ENCODE data around the gene SLPI.

SLPI gene

GRCh38 chr20:45254383-45255262 is at the start of gene SLPI:
TSS of gene SLPI (minus strand) at chr20:45254564. CDS start at chr20:45254543, 21 bp downstream.
- no peak for TF ChIP-seq CTCF (IDR thresholded peaks at IDR 0.05; ENCODE audit: control extremely low read depth, extremely low read depth, low read depth, missing control alignments)
- ChIA-PET CTCF (interaction anchor here (1.0 to 1.3 kb wide), 3 partner anchors 9 to 517 kb away, joined by 3 read pairs; no protein-coding TSS in a partner anchor), POLR2A (no interaction called here)
- DNase-seq (ENCODE audit: extremely low spot score), result peak; percentile 24

- no peak for DNase-seq (ENCODE audit: extremely low spot score)
- POLR2A ChIA-PET, result no interaction called here
- CTCF ChIA-PET, result interaction anchor here (0.6 to 7.2 kb wide), 4 partner anchors 11 to 133 kb away, joined by 3 to 110 read pairs (median 18); no protein-coding TSS in a partner anchor
These were observed 49.5 kb upstream of the SLPI start for GRCh38 chr20:45303586-45304463.

GRCh38 chr20:45301824-45302271 is 47.5 kb upstream of the SLPI start:
- ChIA-PET CTCF (interaction anchor here (1.4 to 7.2 kb wide), 8 partner anchors 9 to 469 kb away, joined by 3 to 110 read pairs (median 8); no protein-coding TSS in a partner anchor), POLR2A (no interaction called here)
- no peak for TF ChIP-seq CTCF (IDR thresholded peaks at IDR 0.05; ENCODE audit: control extremely low read depth, extremely low read depth, low read depth, missing control alignments)
- DNase-seq (ENCODE audit: extremely low spot score), result no peak

More at GRCh38 chr20:45303586-45304463, 49.5 kb upstream of the SLPI start:
- TF ChIP-seq CTCF (IDR thresholded peaks at IDR 0.05; ENCODE audit: control extremely low read depth, extremely low read depth, low read depth, missing control alignments), result no peak

- ChIA-PET CTCF (interaction anchor here (1.0 to 7.2 kb wide), 9 partner anchors 8 to 470 kb away, joined by 3 to 110 read pairs (median 6); no protein-coding TSS in a partner anchor), POLR2A (no interaction called here)
These were observed 46.6 kb upstream of the SLPI start for GRCh38 chr20:45300961-45301360.

GRCh38 chr20:45299786-45300185 is 45.4 kb upstream of the SLPI start:
- ChIA-PET CTCF (interaction anchor here (4.4 to 7.2 kb wide), 2 partner anchors 7 to 18 kb away, joined by 32 to 110 read pairs; no protein-coding TSS in a partner anchor), POLR2A (no interaction called here)
- TF ChIP-seq CTCF (IDR thresholded peaks at IDR 0.05; ENCODE audit: control extremely low read depth, extremely low read depth, low read depth, missing control alignments), result no peak
- no peak for DNase-seq (ENCODE audit: extremely low spot score)

More at GRCh38 chr20:45300961-45301360, 46.6 kb upstream of the SLPI start:
- DNase-seq (ENCODE audit: extremely low spot score), result peak; percentile 48
- peak; percentile 41 for TF ChIP-seq CTCF (IDR thresholded peaks at IDR 0.05; ENCODE audit: control extremely low read depth, extremely low read depth, low read depth, missing control alignments)
